Measurements from ENCODE around the gene RACGAP1.
A peak's percentile ranks its signal among the peaks of the same experiment; 100 is the strongest.
"Not testable (repeated sequence)": the region's sequence is repeated elsewhere in the genome, so short reads cannot be mapped to it uniquely, and the experiment has no call there.

The RACGAP1 gene

GRCh38 chr12:50026691-50027090, 1.4 kb upstream of the RACGAP1 start:
- DNase-seq (ENCODE audit: low spot score), result no peak

GRCh38 chr12:50024805-50025186, 498 bp downstream of the RACGAP1 start:
- DNase-seq (ENCODE audit: low spot score), result peak; percentile 33

GRCh38 chr12:50024227-50024626, 1.1 kb downstream of the RACGAP1 start:
- DNase-seq (ENCODE audit: low spot score), result no peak

GRCh38 chr12:50022903-50023302, 2.4 kb downstream of the RACGAP1 start:
- no peak for DNase-seq (ENCODE audit: low spot score)

DNA sequence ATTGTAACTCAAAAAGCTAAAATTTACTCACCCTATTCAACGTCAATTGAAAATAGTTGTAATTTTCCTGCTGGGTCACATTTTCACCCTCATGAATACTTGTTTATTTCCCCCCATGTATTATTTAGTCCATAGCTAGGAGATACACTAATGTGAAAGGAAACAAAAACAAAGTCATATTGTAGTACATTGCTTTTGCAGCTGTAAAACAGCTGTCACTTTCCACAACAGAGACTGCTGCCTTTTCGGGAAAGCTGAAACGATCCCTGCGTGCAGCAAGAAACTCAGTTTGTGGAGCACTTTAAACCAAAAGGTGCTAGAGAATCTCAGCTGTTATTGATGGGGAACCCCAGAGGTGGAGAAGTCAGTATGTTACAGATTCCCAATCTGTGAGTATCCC, 4.3 kb downstream of the RACGAP1 start:
- DNase-seq (ENCODE audit: low spot score), result no peak

GRCh38 chr12:50019524-50019923, 5.8 kb downstream of the RACGAP1 start:
- no peak for DNase-seq (ENCODE audit: low spot score)

- DNase-seq (ENCODE audit: low spot score), result no peak
Measured at GRCh38 chr12:50018968-50019367, 6.3 kb downstream of the RACGAP1 start.

GRCh38 chr12:50018154-50018553, 7.1 kb downstream of the RACGAP1 start:
- no peak for DNase-seq (ENCODE audit: low spot score)

DNA sequence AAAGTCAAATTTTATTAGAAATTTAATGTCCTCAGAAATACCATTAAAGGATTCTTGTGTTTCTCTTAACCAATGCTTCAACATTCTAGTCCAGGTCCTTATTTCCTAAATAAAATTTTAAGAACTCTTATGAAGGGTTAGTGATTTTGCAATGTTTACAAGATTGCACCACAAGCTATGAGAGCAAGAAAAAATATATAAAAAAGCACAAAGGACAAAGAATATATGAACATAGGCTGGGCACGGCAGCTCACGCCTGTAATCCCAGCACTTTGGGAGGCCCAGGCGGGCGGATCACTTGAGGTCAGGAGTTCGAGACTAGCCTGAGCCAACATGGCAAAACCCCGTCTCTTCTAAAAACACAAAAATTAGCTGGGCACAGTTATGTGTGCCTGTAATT, 7.7 kb downstream of the RACGAP1 start:
- DNase-seq (ENCODE audit: low spot score), result no peak

DNA sequence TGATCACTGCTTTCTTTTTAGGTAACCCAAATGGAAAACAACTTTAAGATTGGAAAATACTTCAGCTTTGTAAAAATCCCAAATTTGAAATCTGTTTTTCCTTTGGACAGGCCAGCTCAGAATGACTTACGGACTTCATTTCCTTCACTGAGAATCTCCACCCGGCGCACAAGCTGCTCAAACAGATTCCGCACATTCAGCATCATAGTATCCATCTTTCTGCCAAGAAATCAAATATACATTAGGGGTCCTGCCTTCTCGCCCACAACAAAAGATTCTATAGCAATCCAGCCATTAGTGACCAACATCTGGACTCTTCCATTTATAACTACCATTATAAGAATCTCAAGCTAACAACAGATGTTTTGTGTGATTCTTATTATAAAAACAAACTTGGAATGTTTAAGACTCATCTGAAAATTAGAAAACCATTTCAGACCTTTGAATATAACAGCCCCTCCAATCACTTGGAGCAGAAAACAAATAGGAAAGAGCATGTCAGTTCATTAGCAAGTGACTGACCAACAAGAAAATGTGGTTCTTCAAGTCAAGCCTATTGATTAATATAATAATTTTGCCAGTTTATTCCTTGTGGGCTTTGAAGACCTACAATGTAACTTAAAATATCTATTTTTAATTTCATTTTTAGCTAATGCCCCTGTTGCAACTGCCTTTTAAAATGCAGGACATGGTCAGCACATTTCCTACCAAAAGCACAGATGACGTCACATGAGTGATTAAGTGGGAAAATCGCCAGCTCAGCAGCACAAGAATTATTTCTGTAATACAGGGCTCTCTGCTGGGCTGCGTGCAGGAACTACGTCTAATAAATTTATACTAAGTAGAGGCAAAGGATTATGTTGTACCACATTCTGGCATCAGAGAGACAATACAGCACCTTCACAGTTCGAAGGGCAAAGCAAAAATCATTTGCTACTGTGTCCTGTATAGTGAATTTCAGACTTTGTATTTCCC, 8.5 kb downstream of the RACGAP1 start:
- DNase-seq (ENCODE audit: low spot score), result no peak

- DNase-seq (ENCODE audit: low spot score), result no peak
Measured at GRCh38 chr12:50014342-50014741, 11.0 kb downstream of the RACGAP1 start.

GRCh38 chr12:50013361-50014147, 11.7 kb downstream of the RACGAP1 start:
- DNase-seq (ENCODE audit: low spot score), result no peak

DNA sequence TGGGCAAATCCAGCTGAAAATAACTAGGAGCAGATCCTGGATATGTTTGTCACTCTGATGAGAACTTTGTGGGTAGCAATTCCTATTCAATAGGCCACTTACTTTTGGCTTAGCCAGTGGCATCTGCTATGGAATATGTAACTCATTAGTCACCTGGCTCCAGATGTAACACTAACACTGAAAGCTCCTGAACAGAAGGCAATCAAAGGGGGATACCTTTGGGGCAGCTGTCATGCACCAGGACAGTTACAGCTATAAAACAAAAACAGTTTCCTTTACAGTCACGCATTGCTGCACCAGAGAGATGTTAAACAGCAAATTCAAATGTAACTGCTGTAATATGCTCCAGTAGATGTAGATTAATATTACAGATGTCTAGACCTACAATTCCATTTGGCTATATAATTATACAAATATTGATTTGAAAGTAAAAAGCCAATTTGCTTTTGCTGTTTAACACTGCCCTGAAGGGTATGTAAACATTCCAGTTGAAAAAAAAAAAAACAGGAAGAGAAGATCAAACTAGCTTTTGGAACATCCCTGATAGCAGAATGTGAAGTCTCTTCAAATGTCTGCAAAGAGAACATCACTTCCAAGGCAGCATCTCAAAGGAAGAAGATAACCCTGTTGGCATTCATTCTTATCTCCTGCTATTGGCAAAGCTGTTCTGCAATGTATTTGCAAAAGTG, 18.4 kb downstream of the RACGAP1 start:
- peak; percentile 39 for DNase-seq (ENCODE audit: low spot score)

DNA sequence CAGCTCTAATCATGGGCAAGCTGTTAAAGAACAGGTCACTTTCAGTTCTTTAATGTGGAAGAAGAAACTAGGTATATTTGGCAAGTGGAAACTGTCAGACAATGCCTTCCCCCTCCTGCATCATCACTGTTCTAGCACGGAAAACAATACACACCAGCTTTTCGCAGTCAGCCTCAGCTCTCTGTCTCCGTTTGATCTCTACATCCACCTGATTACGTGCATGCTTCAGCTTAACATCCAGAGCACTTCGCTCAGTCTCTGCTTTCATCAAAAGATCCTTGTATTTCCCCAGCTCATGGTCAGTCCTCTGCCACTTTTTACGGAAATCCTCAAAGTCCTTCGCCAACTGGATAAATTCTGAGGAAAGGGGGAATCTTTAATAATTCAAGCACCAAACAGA, 19.0 kb downstream of the RACGAP1 start:
- DNase-seq (ENCODE audit: low spot score), result no peak

- no peak for DNase-seq (ENCODE audit: low spot score)
Measured at GRCh38 chr12:50005175-50005574, 20.1 kb downstream of the RACGAP1 start.

DNA sequence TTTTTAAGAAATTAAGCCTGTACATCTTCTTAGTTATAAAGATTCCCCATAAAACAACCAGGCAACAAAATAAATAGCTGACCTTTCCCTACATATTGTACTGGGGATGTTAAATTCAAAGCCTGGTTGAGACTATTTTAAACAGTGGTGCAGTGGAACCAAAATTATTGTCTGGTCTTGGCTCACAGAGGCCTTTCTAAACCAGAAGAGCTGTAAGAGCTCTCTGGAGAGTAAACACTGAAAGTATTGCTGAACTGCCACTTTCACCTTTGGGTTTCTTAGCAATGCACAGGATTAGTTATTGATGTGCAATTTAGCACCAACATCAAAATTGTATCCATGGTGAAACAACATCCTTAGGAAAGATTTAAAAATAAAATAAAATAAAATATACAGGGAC, 20.6 kb downstream of the RACGAP1 start:
- DNase-seq (ENCODE audit: low spot score), result no peak

- no peak for DNase-seq (ENCODE audit: low spot score)
Measured at GRCh38 chr12:50003595-50003994, 21.7 kb downstream of the RACGAP1 start.

DNA sequence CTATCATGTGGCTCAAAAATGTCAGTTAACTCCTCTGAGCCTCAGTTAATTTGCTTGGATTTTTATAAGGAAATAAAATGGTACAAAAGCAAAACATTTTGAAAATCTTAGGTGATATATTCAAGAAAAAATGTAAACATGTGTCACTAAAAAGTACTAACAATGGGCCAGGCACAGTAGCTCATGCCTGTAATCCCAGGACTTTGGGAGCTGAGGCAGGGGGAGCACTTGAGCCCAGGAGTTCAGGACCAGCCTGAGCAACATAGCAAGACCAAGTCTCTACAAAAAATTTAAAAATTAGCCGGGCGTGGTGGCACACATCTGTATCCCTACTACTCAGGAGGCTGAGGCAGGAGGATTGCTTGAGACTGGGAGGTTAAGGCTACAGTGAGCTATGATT, 26.8 kb downstream of the RACGAP1 start:
- DNase-seq (ENCODE audit: low spot score), result no peak

DNA sequence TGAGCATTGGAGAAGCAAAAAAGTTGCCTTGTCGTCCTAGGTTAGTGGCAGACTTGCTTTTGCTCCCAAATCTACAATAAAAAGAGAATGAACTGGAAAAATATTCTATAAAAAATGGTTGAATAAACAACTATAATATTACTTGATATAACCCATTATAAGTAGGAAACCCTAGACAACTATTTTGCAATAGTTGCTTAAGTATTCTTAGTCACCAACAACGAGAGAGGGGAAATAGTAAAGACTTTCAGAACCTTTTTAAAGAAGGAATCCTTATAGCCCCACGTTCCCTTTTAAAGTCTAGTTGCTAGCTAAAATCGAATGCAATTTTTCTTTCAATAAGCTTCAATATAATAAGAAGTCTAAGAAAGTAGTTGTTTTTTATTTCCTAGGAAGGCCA, 35.0 kb downstream of the RACGAP1 start:
- no peak for DNase-seq (ENCODE audit: low spot score)

GRCh38 chr12:49989400-49989799, 35.9 kb downstream of the RACGAP1 start:
- DNase-seq (ENCODE audit: low spot score), result not testable (repeated sequence)

DNA sequence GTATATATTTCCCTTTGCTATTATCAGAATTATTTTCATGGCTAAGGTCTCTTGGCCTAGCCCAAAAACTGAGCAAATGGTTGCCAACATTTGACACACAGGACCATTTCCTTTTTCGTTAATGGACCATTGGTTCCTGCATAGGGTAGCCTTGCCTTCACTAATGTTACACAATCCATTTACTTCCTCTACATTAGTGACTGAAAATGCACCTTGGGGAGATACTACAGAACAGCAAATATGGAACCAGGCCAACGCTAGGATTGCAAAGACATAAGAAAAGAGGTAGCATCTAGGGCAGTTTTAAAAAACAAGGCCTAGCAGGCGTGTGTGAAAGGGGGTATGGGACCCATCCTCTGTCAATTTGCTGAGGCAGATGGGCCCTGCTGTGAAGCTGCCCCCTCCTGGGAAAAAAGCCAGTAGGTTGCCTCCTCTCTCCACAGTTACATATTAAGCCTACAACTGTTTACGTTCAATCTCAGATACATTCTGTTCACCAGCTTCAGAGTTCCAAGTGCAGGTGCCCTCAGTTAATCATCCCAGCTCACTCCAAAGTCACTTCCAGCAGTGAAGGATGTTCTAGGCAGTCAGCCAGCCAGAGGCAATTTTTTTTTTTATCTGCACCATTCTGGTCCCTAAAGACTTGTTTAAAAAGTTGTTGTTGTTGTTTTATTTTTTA, 37.5 kb downstream of the RACGAP1 start:
- DNase-seq (ENCODE audit: low spot score), result no peak

- not testable (repeated sequence) for DNase-seq (ENCODE audit: low spot score)
Measured at GRCh38 chr12:49986476-49986875, 38.8 kb downstream of the RACGAP1 start.
